ENCODE results near the gene SRMS. TPM values are rescaled to one million over a fixed set of nuclear protein-coding genes. Genes with fewer than 3 reads are reported as not detected.

SRMS gene
- total and polyA plus RNA-seq, 2 donors (not counting 1 experiment from before 2014, with no cell fraction given) = 0.17 to 0.54 TPM

DNA sequence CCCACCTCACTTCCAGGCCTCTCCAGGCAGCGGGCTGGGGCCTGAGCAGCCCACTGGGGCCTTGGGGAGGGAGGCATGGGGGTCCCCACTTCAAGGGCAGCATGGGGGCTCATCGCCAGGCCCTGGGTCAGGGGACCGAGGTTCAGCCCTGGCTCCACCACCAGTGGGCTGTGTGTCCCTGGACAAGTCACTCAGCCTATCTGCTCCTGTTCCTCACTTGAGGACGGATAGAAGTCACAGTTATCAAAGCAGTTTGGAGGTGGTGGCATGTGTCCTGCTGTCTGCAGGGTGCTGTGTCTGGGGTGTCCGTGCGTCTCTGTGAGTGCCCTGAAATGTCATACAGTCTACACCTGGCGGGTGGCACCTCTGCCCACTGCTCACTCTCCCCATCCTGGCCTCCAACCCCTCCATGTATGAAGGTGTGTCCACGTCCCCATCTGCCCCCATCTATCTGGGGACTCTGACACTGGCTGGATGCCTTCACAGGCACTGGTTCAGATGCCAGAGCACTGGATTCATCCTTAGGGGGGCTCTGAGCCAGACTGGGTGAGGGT, 52.3 kb downstream of the SRMS start:
- H3K4me3 ChIP-seq (ENCODE audit: control extremely low read depth in 1 of 5, extremely low read depth in 1 of 5, insufficient read depth in 1 of 5, low read depth in 2 of 5, low read length in 4 of 5) = no peak overlapping the region
- peaks cover 7% of the 10 kb centered on the region for H3K4me1 Mint-ChIP-seq
- intact Hi-C loops (cut with micrococcal nuclease) = no loop called here
- no peak overlapping the region for H3K9ac ChIP-seq (ENCODE audit: low read length)
- DNase-seq (no peak), ATAC-seq (ENCODE audit: low read depth) (no peak)
- H3K4me1 ChIP-seq (ENCODE audit: control insufficient read depth in 2 of 2, insufficient read depth in 2 of 2, low read length in 2 of 2) = peaks cover 19 to 26% of the 10 kb centered on the region in 2 donors
- no peak overlapping the region for H3K4me2 ChIP-seq (replicated peaks; ENCODE audit: low read depth, low read length, poor library complexity, severe bottlenecking)
- H3K27me3 Mint-ChIP-seq = peaks cover 11% of the 10 kb centered on the region
- ChIA-PET POLR2A (interaction anchor here (0.6 kb wide), 1 partner anchor 650 kb away, joined by 3 read pairs; no protein-coding TSS in a partner anchor), CTCF (interaction anchor here (1.3 to 3.3 kb wide), 4 partner anchors 9 to 478 kb away, joined by 3 to 26 read pairs (median 20); partner anchors contain the start of genes PTK6 and TPD52L2)
- H3K79me2 ChIP-seq (ENCODE audit: control insufficient read depth, insufficient read depth, low read length) = no peaks in the 10 kb centered on the region
- peaks cover 2% of the 10 kb centered on the region for H3K9me3 Mint-ChIP-seq (ENCODE audit: insufficient read depth)
- no peaks in the 10 kb centered on the region for H3K36me3 ChIP-seq (replicated peaks in 1 of 2; ENCODE audit: control extremely low read depth in 1 of 2, control insufficient read depth in 1 of 2, extremely low read depth in 1 of 2, insufficient read depth in 2 of 2, low read length in 1 of 2)
- H3K9me3 ChIP-seq (ENCODE audit: control extremely low read depth in 1 of 3, control insufficient read depth in 2 of 3, insufficient read depth in 1 of 3, low read length in 2 of 3) = peaks cover 0 to 10% (median 0%) of the 10 kb centered on the region in 3 donors
- no peak overlapping the region for H3K4me3 Mint-ChIP-seq
- H3K27ac ChIP-seq (ENCODE audit: low read length in 2 of 2) = no peak overlapping the region
- no peak for TF ChIP-seq CTCF (IDR thresholded peaks at IDR 0.05)
- no peak for TF ChIP-seq EZH2 (IDR thresholded peaks at IDR 0.05; ENCODE audit: borderline replicate concordance, insufficient read depth, low read depth, low read length, poor library complexity, severe bottlenecking)
- no peak overlapping the region for H2AFZ ChIP-seq (ENCODE audit: insufficient read depth, low read depth, low read length, poor library complexity, severe bottlenecking)
- 84% methylated on average over 6 of the region's 8 CpGs for WGBS (ENCODE audit: insufficient coverage)
- no peaks in the 10 kb centered on the region for H4K20me1 ChIP-seq (ENCODE audit: control insufficient read depth, insufficient read depth, low read length, poor library complexity, severe bottlenecking)
- no peak overlapping the region for H3K27ac Mint-ChIP-seq
- H3K27me3 ChIP-seq (replicated peaks in 1 of 4; ENCODE audit: control extremely low read depth in 1 of 4, control insufficient read depth in 3 of 4, insufficient read depth in 4 of 4, low read length in 3 of 4) = peaks cover 0 to 40% (median 16%) of the 10 kb centered on the region in 4 experiments

DNA sequence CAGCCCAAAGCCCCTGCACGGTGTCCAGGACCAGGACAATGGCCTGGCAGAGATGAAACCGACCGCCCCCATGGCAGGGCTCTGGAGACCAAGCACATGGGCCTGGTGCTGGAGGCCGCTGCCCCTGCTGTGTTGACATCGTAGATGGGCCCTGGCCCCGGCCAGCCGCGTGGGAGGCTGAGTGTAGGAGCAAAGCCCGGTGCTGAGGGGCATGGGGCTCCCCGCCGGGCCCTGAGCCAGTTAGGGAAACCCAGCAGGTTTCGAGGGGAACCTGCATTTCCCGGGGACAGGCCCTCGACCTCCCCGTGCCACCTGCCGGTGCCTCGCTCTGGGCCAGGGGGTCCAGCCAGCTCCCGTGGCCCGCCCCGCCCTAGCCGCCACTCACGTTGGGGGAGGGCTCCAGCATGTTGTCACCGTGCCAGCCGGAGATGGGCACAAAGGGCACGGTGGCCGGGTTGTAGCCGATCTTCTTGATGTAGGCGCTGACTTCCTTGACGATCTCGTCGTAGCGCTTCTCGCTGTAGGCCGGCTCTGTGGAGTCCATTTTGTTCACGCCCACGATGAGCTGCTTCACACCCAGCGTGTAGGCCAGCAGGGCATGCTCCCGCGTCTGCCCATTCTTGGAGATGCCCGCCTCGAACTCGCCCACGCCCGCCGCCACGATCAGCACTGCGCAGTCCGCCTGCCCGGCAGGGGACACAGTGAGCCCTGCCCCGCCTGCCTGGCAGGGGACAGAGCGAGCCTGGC, 53.0 kb downstream of the SRMS start:
- ATAC-seq (ENCODE audit: low read depth) = no peak
- CTCF ChIA-PET = interaction anchor here (1.0 to 1.6 kb wide), 2 partner anchors 370 to 479 kb away, joined by 4 to 5 read pairs; no protein-coding TSS in a partner anchor

More for the DNA sequence above, 53.0 kb downstream of the SRMS start:
- Mint-ChIP-seq H3K9me3 (ENCODE audit: insufficient read depth) (peaks cover 2% of the 10 kb centered on the region), H3K27ac (no peak overlapping the region), H3K4me1 (peaks cover 7% of the 10 kb centered on the region), H3K27me3 (peaks cover 11% of the 10 kb centered on the region), H3K4me3 (no peak overlapping the region)
- no peak overlapping the region for H3K4me2 ChIP-seq (replicated peaks; ENCODE audit: low read depth, low read length, poor library complexity, severe bottlenecking)
- no peak overlapping the region for H2AFZ ChIP-seq (ENCODE audit: insufficient read depth, low read depth, low read length, poor library complexity, severe bottlenecking)
- peaks cover 16 to 23% of the 10 kb centered on the region in 2 donors for H3K4me1 ChIP-seq (ENCODE audit: control insufficient read depth in 2 of 2, insufficient read depth in 2 of 2, low read length in 2 of 2)
- no peak overlapping the region for H3K9ac ChIP-seq (ENCODE audit: low read length)
- no peaks in the 10 kb centered on the region for H3K79me2 ChIP-seq (ENCODE audit: control insufficient read depth, insufficient read depth, low read length)
- no peak for DNase-seq
- H4K20me1 ChIP-seq (ENCODE audit: control insufficient read depth, insufficient read depth, low read length, poor library complexity, severe bottlenecking) = no peaks in the 10 kb centered on the region
- no peak overlapping the region for H3K4me3 ChIP-seq (ENCODE audit: control extremely low read depth in 1 of 5, extremely low read depth in 1 of 5, insufficient read depth in 1 of 5, low read depth in 2 of 5, low read length in 4 of 5)
- TF ChIP-seq EZH2 (IDR thresholded peaks at IDR 0.05; ENCODE audit: borderline replicate concordance, insufficient read depth, low read depth, low read length, poor library complexity, severe bottlenecking) = no peak
- no peak for TF ChIP-seq CTCF (IDR thresholded peaks at IDR 0.05)
- no peak overlapping the region for H3K27ac ChIP-seq (ENCODE audit: low read length in 2 of 2)
- 90% methylated on average over 51 of the region's 51 CpGs for WGBS (ENCODE audit: insufficient coverage)
- intact Hi-C loops (cut with micrococcal nuclease) = no loop called here
- H3K36me3 ChIP-seq (replicated peaks in 1 of 2; ENCODE audit: control extremely low read depth in 1 of 2, control insufficient read depth in 1 of 2, extremely low read depth in 1 of 2, insufficient read depth in 2 of 2, low read length in 1 of 2) = no peaks in the 10 kb centered on the region
- peaks cover 0 to 39% (median 15%) of the 10 kb centered on the region in 4 experiments for H3K27me3 ChIP-seq (replicated peaks in 1 of 4; ENCODE audit: control extremely low read depth in 1 of 4, control insufficient read depth in 3 of 4, insufficient read depth in 4 of 4, low read length in 3 of 4)
- H3K9me3 ChIP-seq (ENCODE audit: control extremely low read depth in 1 of 3, control insufficient read depth in 2 of 3, insufficient read depth in 1 of 3, low read length in 2 of 3) = peaks cover 0 to 9% (median 0%) of the 10 kb centered on the region in 3 donors
- POLR2A ChIA-PET = no interaction called here
